SW480 (cell line): ENCODE data around the gene S100A4.
"Not testable (repeated sequence)": the region's sequence is repeated elsewhere in the genome, so short reads cannot be mapped to it uniquely, and the experiment has no call there.

Experiments used
- DNase-seq: peaks from one replicate; pipeline ENCODE4 v3.0.0-alpha.2; 2016; ENCODE audit warnings: low spot score

The S100A4 gene

GRCh38 chr1:153533689-153534201 is 11.9 kb downstream of the S100A4 start:
- DNase-seq, result peak; percentile 93

GRCh38 chr1:153532769-153533599 is 12.6 kb downstream of the S100A4 start:
- DNase-seq, result peak; percentile 87

- no peak for DNase-seq
Observed at GRCh38 chr1:153532181-153532580, 13.4 kb downstream of the S100A4 start.

GRCh38 chr1:153531638-153532037 is 14.0 kb downstream of the S100A4 start:
- no peak for DNase-seq

- no peak for DNase-seq
Observed at GRCh38 chr1:153527683-153528040, 17.9 kb downstream of the S100A4 start.

- no peak for DNase-seq
Observed at GRCh38 chr1:153527023-153527682, 18.5 kb downstream of the S100A4 start.

GRCh38 chr1:153526132-153526543 is 19.5 kb downstream of the S100A4 start:
- no peak for DNase-seq

GRCh38 chr1:153525088-153525728 is 20.4 kb downstream of the S100A4 start:
- no peak for DNase-seq

GRCh38 chr1:153522353-153523048 is 23.1 kb downstream of the S100A4 start:
- DNase-seq, result not testable (repeated sequence)

- DNase-seq, result not testable (repeated sequence)
Observed at GRCh38 chr1:153521808-153522207, 23.8 kb downstream of the S100A4 start.

- no peak for DNase-seq
Observed at GRCh38 chr1:153520818-153521476, 24.7 kb downstream of the S100A4 start.

- DNase-seq, result not testable (repeated sequence)
Observed at GRCh38 chr1:153520137-153520691, 25.4 kb downstream of the S100A4 start.

- no peak for DNase-seq
Observed at GRCh38 chr1:153519242-153519641, 26.4 kb downstream of the S100A4 start.

GRCh38 chr1:153515504-153516394 is 29.9 kb downstream of the S100A4 start:
- DNase-seq, result peak; percentile 70

GRCh38 chr1:153513666-153514065 is 31.9 kb downstream of the S100A4 start:
- DNase-seq, result no peak

- DNase-seq, result peak; percentile 62
Observed at GRCh38 chr1:153513023-153513422, 32.6 kb downstream of the S100A4 start.

- peak; percentile 85 for DNase-seq
Observed at GRCh38 chr1:153510984-153511410, 34.6 kb downstream of the S100A4 start.

GRCh38 chr1:153509729-153510354 is 35.8 kb downstream of the S100A4 start:
- DNase-seq, result peak; percentile 39

- DNase-seq, result no peak
Observed at GRCh38 chr1:153509036-153509435, 36.6 kb downstream of the S100A4 start.
